Cardiac muscle cell (in vitro differentiated cells and primary cell): ENCODE data around the gene MUC16. TPM values are rescaled to one million over a fixed set of nuclear protein-coding genes. Genes with fewer than 3 reads are reported as not detected.

Source experiments
- DNase-seq, 2 donors: peaks; one replicate each; pipeline versions ENCODE4 v3.0.0 to v3.0.0-alpha.2; 2010 to 2017; ENCODE audit warnings: low read depth in 1 of 2, low spot score in 1 of 2
- H3K27ac ChIP-seq: fragments of 200-600 bp; sonication (generic); 2 replicates; pipeline ENCODE4 v1.5.1; 2016
- H3K27me3 ChIP-seq: fragments of 200-600 bp; sonication (generic); 2 replicates; pipeline ENCODE4 v1.6.0; 2016; ENCODE audit warnings: control low read depth
- H3K36me3 ChIP-seq: fragments of 200-600 bp; sonication (generic); 2 replicates; pipeline ENCODE4 v1.5.1; 2016; ENCODE audit warnings: control low read depth
- H3K4me1 ChIP-seq: fragments of 200-600 bp; sonication (generic); 2 replicates; pipeline ENCODE4 v1.8.1; 2017; ENCODE audit warnings: low read depth, mild to moderate bottlenecking, mixed run types
- H3K4me3 ChIP-seq: fragments of 200-600 bp; sonication (generic); 2 replicates; pipeline ENCODE4 v1.5.1; 2016; ENCODE audit warnings: mild to moderate bottlenecking
- H3K9me3 ChIP-seq: fragments of 200-600 bp; sonication (generic); 2 replicates; pipeline ENCODE4 v1.5.1; 2017; ENCODE audit warnings: low read depth, mild to moderate bottlenecking, control low read depth
- CTCF ChIP-seq: IDR thresholded peaks from 2 replicates; pipeline ENCODE4 v1.5.1; 2012; ENCODE audit warnings: low read depth, mild to moderate bottlenecking, low read length
- polyA plus RNA-seq: library from polyadenylated mRNA; unstranded; fragments of >200 nt; fragmentation: Nextera tagmentation; extraction: Ambion mirVana; gene quantifications from 2 replicates; pipeline ENCODE4 v1.2.1, GENCODE V29; 2016
- total RNA-seq: library from RNA; depleted of rRNA; stranded (reverse); fragments of >200 nt; gene quantifications from 2 replicates; pipeline ENCODE4 v1.2.3, GENCODE V29; 2016

MUC16 gene
- total and polyA plus RNA-seq, 2 experiments from 2014 or later: not detected

GRCh38 chr19:9041023-9041422 is 30.8 kb upstream of the MUC16 start:
- DNase-seq: no peak
- Histone ChIP-seq H3K4me1 (no peaks in the 10 kb centered on the region), H3K9me3 (no peaks in the 10 kb centered on the region), H3K27me3 (no peaks in the 10 kb centered on the region), H3K4me3 (no peak overlapping the region), H3K27ac (no peak overlapping the region), H3K36me3 (no peaks in the 10 kb centered on the region)
- no peak for TF ChIP-seq CTCF

GRCh38 chr19:9040131-9040530 is 29.9 kb upstream of the MUC16 start:
- DNase-seq: no peak
- Histone ChIP-seq H3K36me3 (no peaks in the 10 kb centered on the region), H3K9me3 (no peaks in the 10 kb centered on the region), H3K27me3 (no peaks in the 10 kb centered on the region), H3K27ac (no peak overlapping the region), H3K4me3 (no peak overlapping the region), H3K4me1 (no peaks in the 10 kb centered on the region)
- no peak for TF ChIP-seq CTCF

GRCh38 chr19:9039728-9040127 is 29.5 kb upstream of the MUC16 start:
- TF ChIP-seq CTCF: no peak
- H3K36me3 ChIP-seq: no peaks in the 10 kb centered on the region
- H3K4me1 ChIP-seq: no peaks in the 10 kb centered on the region
- no peak overlapping the region for H3K4me3 ChIP-seq
- H3K9me3 ChIP-seq: no peaks in the 10 kb centered on the region
- no peak overlapping the region for H3K27ac ChIP-seq
- no peaks in the 10 kb centered on the region for H3K27me3 ChIP-seq
- no peak for DNase-seq

GRCh38 chr19:9037400-9038062 is 27.3 kb upstream of the MUC16 start:
- Histone ChIP-seq H3K36me3 (no peaks in the 10 kb centered on the region), H3K27ac (no peak overlapping the region), H3K4me3 (no peak overlapping the region), H3K4me1 (no peaks in the 10 kb centered on the region), H3K27me3 (no peaks in the 10 kb centered on the region), H3K9me3 (no peaks in the 10 kb centered on the region)
- DNase-seq: no peak
- no peak for TF ChIP-seq CTCF

- no peaks in the 10 kb centered on the region for H3K4me1 ChIP-seq
- no peak for TF ChIP-seq CTCF
- H3K4me3 ChIP-seq: no peak overlapping the region
- no peak overlapping the region for H3K27ac ChIP-seq
- DNase-seq: no peak
- no peaks in the 10 kb centered on the region for H3K27me3 ChIP-seq
- H3K36me3 ChIP-seq: no peaks in the 10 kb centered on the region
- H3K9me3 ChIP-seq: no peaks in the 10 kb centered on the region
These were observed 22.0 kb upstream of the MUC16 start for GRCh38 chr19:9032136-9032631.
